ENCODE measurements around the gene THY1.

The THY1 gene

DNA sequence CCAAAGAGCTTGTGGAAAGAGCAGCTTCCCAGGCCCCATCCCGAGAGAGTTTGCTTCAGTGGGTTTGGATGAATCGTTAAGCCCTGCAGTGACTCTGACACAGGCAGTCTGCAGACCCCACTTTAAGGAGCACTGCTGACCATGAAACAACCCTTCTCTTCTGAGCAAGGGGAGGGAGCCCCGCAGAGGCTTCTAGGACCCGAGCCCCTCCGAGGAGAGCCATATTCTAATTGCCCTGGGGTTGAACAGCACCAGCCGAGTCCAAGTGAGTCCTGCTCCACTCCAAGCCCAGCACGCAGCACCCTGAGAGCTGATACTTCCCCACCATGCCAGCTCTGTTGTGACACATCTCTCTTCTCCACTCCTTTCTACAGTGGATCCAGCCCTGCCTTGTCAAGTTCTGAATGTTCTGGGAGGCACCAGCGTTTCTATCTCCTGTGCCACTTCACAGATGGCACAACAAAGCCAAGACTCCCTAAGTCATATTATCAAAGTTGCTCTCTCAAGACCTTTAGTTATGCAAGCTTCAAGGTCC is 51.8 kb downstream of the THY1 start:
- Histone ChIP-seq H3F3A (ENCODE audit: control insufficient read depth, insufficient read depth) (0 out of 2 replicates have a peak, but pooled peaks cover 3% of the 10 kb centered on the region), H3K79me2 (ENCODE audit: control insufficient read depth, low read length) (no peaks in the 10 kb centered on the region), H3K27me3 (ENCODE audit: control insufficient read depth, low read length) (no peaks in the 10 kb centered on the region), H4K20me1 (ENCODE audit: control insufficient read depth, insufficient read depth, low read depth, low read length) (no peaks in the 10 kb centered on the region), H3K36me3 (ENCODE audit: control insufficient read depth, low read length) (no peaks in the 10 kb centered on the region), H3K4me3 (ENCODE audit: low read length) (peak overlapping the region; percentile 54), H3K4me1 (ENCODE audit: control insufficient read depth, low read length) (peaks cover 84% of the 10 kb centered on the region), H3K4me2 (ENCODE audit: low read length) (peak overlapping the region; percentile 70), H3K9me2 (replicated peaks; ENCODE audit: control insufficient read depth, low read length) (no peaks in the 10 kb centered on the region), H3K27ac (ENCODE audit: low read depth, low read length) (no peak overlapping the region), H3K9me3 (ENCODE audit: control insufficient read depth, insufficient read depth, low read length) (no peaks in the 10 kb centered on the region)
- TF ChIP-seq EZH2phosphoT487 (IDR thresholded peaks at IDR 0.05; ENCODE audit: borderline replicate concordance, low read length), result no peak
- no peak for TF ChIP-seq CTCF (IDR thresholded peaks at IDR 0.05; ENCODE audit: low read depth, low read length, poor library complexity, severe bottlenecking)

DNA sequence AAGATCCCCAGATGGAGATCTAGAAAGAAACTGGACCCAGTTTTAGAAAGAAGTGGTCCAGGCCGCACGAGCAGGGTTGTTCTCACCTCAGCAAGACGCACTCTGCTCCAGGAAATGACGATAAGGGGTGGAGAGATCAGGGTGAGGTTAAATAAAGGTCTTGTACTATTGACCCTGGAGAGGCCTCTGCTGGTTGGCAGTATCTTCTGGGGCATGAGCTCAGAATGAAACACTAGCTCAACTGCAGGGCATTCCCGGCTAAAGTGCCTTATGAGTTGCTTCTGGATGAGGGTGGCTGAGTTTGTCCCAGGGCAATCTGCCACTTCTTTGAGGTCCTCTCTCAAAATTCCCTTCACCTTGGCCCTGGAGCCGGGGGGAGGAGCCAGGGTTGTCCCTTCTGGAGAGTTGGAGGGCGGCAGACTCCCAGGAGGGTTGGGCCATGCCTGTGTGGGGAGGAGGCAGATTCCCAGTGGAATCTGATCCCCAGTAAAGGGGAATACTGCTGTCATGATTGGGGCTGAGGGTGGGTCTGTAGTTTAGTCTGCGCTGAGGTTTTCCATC is 52.4 kb downstream of the THY1 start:
- Histone ChIP-seq H3K27ac (ENCODE audit: low read depth, low read length) (peak overlapping the region; percentile 56), H3K9me3 (ENCODE audit: control insufficient read depth, insufficient read depth, low read length) (no peaks in the 10 kb centered on the region), H3K36me3 (ENCODE audit: control insufficient read depth, low read length) (no peaks in the 10 kb centered on the region), H4K20me1 (ENCODE audit: control insufficient read depth, insufficient read depth, low read depth, low read length) (no peaks in the 10 kb centered on the region), H3K9me2 (replicated peaks; ENCODE audit: control insufficient read depth, low read length) (no peaks in the 10 kb centered on the region), H3K4me2 (ENCODE audit: low read length) (peak overlapping the region; percentile 70), H3F3A (ENCODE audit: control insufficient read depth, insufficient read depth) (0 out of 2 replicates have a peak, but pooled peaks cover 3% of the 10 kb centered on the region), H3K27me3 (ENCODE audit: control insufficient read depth, low read length) (no peaks in the 10 kb centered on the region), H3K4me3 (ENCODE audit: low read length) (peak overlapping the region; percentile 54), H3K79me2 (ENCODE audit: control insufficient read depth, low read length) (no peaks in the 10 kb centered on the region), H3K4me1 (ENCODE audit: control insufficient read depth, low read length) (peaks cover 90% of the 10 kb centered on the region)
- no peak for TF ChIP-seq EZH2phosphoT487 (IDR thresholded peaks at IDR 0.05; ENCODE audit: borderline replicate concordance, low read length)
- no peak for TF ChIP-seq CTCF (IDR thresholded peaks at IDR 0.05; ENCODE audit: low read depth, low read length, poor library complexity, severe bottlenecking)

DNA sequence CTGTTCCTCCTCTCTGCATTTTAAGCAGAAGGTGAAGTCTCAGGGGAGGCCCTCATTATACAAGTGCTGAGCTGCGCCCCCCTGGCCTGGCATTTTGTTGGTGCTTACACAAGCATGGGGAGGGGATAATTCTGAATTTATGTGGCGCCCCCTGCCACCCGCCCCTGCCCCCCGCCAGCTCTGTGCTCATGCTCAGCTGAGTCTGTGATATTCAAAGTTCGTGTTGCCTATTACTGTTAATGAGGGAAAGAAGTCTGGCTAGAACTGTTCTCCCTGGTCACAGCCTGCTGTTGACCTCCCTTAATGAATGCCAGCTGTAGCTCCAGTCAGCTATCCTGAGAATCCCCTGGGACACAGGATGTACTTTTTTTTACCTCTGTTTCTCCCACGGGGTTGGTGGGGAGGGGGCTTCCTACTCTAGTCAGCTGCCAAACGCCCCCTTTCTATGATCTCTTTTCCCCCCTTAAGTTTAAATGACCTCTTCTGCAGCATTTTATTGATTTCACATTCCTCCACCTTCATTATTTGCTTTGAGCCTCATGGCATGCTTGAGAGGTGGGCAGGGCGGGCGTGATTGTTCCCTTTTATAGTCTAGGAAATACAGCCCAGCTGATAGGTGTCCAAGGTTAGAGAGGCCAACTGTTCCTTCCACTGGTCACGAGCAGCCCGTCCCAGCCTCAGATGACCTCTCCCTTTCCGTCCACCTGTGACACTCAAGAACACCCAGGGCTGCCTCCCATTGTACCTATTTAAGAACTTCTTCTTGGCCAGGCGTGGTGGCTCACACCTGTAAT is 53.6 kb downstream of the THY1 start:
- Histone ChIP-seq H3K79me2 (ENCODE audit: control insufficient read depth, low read length) (no peaks in the 10 kb centered on the region), H4K20me1 (ENCODE audit: control insufficient read depth, insufficient read depth, low read depth, low read length) (no peaks in the 10 kb centered on the region), H3K4me2 (ENCODE audit: low read length) (no peak overlapping the region), H3K27me3 (ENCODE audit: control insufficient read depth, low read length) (peaks cover 6% of the 10 kb centered on the region; the same call in 1 of the 2 replicates), H3K27ac (ENCODE audit: low read depth, low read length) (no peak overlapping the region), H3K4me1 (ENCODE audit: control insufficient read depth, low read length) (peaks cover 95% of the 10 kb centered on the region), H3K9me3 (ENCODE audit: control insufficient read depth, insufficient read depth, low read length) (no peaks in the 10 kb centered on the region), H3F3A (ENCODE audit: control insufficient read depth, insufficient read depth) (0 out of 2 replicates have a peak, but pooled peaks cover 3% of the 10 kb centered on the region), H3K9me2 (replicated peaks; ENCODE audit: control insufficient read depth, low read length) (no peaks in the 10 kb centered on the region), H3K36me3 (ENCODE audit: control insufficient read depth, low read length) (no peaks in the 10 kb centered on the region), H3K4me3 (ENCODE audit: low read length) (no peak overlapping the region)
- no peak for TF ChIP-seq EZH2phosphoT487 (IDR thresholded peaks at IDR 0.05; ENCODE audit: borderline replicate concordance, low read length)
- no peak for TF ChIP-seq CTCF (IDR thresholded peaks at IDR 0.05; ENCODE audit: low read depth, low read length, poor library complexity, severe bottlenecking)

Measured in DOHH2 (cell line).